Calu3 (cell line): Measurements from ENCODE around the gene EPO. TPM values are rescaled to one million over a fixed set of nuclear protein-coding genes. Genes with fewer than 3 reads are reported as not detected.
"Not testable (repeated sequence)": the region's sequence is repeated elsewhere in the genome, so short reads cannot be mapped to it uniquely, and the experiment has no call there.

ENCODE experiments used
- BruUV-seq: library from RNA; stranded (reverse); fragments of 400-500 nt; replicated peaks from 2 replicates; lab custom pipeline; 2021; lab: Mats Ljungman, UMichigan
- CTCF ChIA-PET: fragments of 300-600 bp; sonication (Branson Sonifier 250); formaldehyde crosslinking; loops from one replicate; lab custom pipeline; 2022; ENCODE audit warnings: antibody characterized with exemption; lab: Charles Lee
- DNase-seq: peaks from one replicate; pipeline ENCODE4 v3.0.0; 2022
- H3K27ac Mint-ChIP-seq: one replicate; pipeline ENCODE4 v1.8.0; 2022; ENCODE audit warnings: mixed read lengths; ENCODE audit not compliant: unreplicated experiment
- H3K27me3 Mint-ChIP-seq: one replicate; pipeline ENCODE4 v1.8.0; 2022; ENCODE audit warnings: mixed read lengths; ENCODE audit not compliant: unreplicated experiment
- H3K36me3 Mint-ChIP-seq: one replicate; pipeline ENCODE4 v1.8.0; 2022; ENCODE audit warnings: mild to moderate bottlenecking, moderate library complexity, mixed read lengths; ENCODE audit not compliant: insufficient read depth, unreplicated experiment
- H3K4me1 Mint-ChIP-seq: one replicate; pipeline ENCODE4 v1.8.0; 2022; ENCODE audit warnings: mild to moderate bottlenecking, low read depth, mixed read lengths; ENCODE audit not compliant: unreplicated experiment
- H3K4me3 Mint-ChIP-seq: one replicate; pipeline ENCODE4 v1.8.0; 2022; ENCODE audit warnings: mild to moderate bottlenecking, low read depth, moderate library complexity, mixed read lengths; ENCODE audit not compliant: unreplicated experiment
- H3K9me3 Mint-ChIP-seq: one replicate; pipeline ENCODE4 v1.8.0; 2022; ENCODE audit warnings: low read depth, mixed read lengths; ENCODE audit not compliant: unreplicated experiment
- intact Hi-C: fragments of 100-400 bp; cut with micrococcal nuclease; formaldehyde crosslinking; loops from one replicate; pipeline ENCODE4 v1.10.0; 2022; ENCODE audit not compliant: unreplicated experiment
- total RNA-seq: library from RNA; stranded (reverse); gene quantifications from 2 replicates; pipeline ENCODE4 v1.2.3, GENCODE V29; 2022
- TF ChIP-seq, protein P1 (sequence below): fragments of 200-600 bp; IDR thresholded peaks from one replicate; pipeline ENCODE4 v1.8.0; 2022; ENCODE audit warnings: antibody characterized with exemption; ENCODE audit not compliant: unreplicated experiment

Gene EPO
- total RNA-seq, 1 experiment from 2014 or later, result not detected

DNA sequence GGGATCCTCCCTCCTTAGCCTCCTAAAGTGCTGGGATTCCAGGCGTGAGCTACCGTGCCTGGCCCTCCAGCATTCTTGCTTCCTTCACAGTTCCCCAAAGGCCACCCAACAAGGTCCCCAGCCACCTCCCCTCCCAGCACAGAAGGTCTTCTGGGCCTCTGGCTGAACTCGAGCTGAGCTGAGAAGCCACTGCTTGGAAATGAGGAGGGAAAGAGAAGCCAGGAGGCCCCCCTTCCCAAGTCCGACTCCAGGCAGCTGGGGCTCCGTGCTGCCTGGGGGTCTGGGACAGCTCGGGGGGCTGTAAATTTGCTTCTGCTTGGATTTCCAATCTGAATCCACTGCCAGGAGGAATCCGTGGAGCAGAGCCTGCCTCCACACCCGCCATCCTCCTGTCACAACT, 5.5 kb upstream of the EPO start:
- no TSS peak for BruUV-seq
- TF ChIP-seq, protein P1, sequence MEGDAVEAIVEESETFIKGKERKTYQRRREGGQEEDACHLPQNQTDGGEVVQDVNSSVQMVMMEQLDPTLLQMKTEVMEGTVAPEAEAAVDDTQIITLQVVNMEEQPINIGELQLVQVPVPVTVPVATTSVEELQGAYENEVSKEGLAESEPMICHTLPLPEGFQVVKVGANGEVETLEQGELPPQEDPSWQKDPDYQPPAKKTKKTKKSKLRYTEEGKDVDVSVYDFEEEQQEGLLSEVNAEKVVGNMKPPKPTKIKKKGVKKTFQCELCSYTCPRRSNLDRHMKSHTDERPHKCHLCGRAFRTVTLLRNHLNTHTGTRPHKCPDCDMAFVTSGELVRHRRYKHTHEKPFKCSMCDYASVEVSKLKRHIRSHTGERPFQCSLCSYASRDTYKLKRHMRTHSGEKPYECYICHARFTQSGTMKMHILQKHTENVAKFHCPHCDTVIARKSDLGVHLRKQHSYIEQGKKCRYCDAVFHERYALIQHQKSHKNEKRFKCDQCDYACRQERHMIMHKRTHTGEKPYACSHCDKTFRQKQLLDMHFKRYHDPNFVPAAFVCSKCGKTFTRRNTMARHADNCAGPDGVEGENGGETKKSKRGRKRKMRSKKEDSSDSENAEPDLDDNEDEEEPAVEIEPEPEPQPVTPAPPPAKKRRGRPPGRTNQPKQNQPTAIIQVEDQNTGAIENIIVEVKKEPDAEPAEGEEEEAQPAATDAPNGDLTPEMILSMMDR, result no peak
- H3K4me1 Mint-ChIP-seq, result no peaks in the 10 kb centered on the region
- no peak for DNase-seq
- no peak overlapping the region for H3K4me3 Mint-ChIP-seq
- H3K36me3 Mint-ChIP-seq, result no peaks in the 10 kb centered on the region
- H3K27ac Mint-ChIP-seq, result no peak overlapping the region
- peaks cover 4% of the 10 kb centered on the region for H3K9me3 Mint-ChIP-seq
- peaks cover 45% of the 10 kb centered on the region for H3K27me3 Mint-ChIP-seq
- intact Hi-C loops, result no loop called here
- CTCF ChIA-PET, result no interaction called here

DNA sequence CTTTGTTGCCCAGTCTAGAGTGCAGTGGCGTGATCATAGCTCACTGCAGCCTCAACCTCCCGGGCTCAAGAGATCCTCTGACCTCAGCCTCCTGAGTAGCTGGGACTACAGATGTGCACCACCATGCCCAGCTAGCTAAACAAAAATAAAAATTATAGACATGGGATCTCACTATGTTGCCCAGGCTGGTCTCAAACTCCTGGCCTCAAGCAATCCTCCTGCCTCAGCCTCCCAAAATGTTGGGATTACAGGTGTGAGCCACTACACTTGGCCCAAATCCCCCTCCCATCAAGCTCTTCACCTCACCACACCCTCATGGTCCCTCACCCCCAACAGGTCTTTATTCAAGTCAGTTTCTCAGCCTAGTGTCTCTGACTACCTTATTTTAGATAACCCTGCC, 3.2 kb upstream of the EPO start:
- BruUV-seq, H3K4me3 Mint-ChIP-seq, DNase-seq, H3K27ac Mint-ChIP-seq, intact Hi-C loops, H3K4me1 Mint-ChIP-seq, H3K9me3 Mint-ChIP-seq, H3K36me3 Mint-ChIP-seq: not testable (repeated sequence)
- CTCF ChIA-PET, result interaction anchor here (1.4 kb wide), 1 partner anchor 11 kb away, joined by 3 read pairs; the partner anchor contains the start of gene POP7
- peaks cover 68% of the 10 kb centered on the region for H3K27me3 Mint-ChIP-seq

DNA sequence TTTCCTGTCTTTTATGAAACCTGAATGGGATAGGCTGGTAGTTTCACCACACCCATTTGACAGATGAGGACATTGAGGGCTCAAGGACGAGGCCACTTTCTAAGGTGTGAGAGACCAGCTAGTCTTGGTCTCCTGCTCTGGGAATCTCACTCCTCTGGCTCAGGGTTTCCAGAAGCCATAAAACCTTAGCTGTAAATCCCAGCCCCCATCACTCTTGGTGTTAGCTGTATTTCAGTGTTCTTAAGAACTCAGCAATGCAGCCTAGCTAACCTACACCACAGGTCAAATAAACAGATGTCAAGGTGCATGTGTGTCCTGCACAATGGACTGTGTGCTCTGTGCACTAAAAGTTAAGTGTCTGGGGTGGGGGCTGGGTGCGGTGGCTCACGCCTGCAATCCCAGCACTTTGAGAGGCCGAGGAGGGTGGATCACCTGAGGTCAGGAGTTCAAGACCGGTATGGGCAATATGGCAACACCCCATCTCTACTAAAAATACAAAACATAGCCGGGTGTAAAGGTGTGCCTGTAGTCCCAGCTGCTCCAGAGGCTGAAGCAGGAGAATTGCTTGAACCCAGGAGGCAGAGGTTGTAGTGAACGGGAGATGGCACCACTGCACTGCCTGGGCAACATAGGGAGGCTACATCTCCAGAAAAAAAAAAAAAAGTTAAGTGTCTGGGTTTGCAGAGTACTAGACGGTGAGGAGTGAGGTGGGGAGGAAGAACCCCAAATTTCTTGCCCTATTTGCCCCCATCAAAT, 567 bp upstream of the EPO start:
- peaks cover 85% of the 10 kb centered on the region for H3K27me3 Mint-ChIP-seq
- H3K9me3 Mint-ChIP-seq, result peaks cover 4% of the 10 kb centered on the region
- H3K27ac Mint-ChIP-seq, result no peak overlapping the region
- intact Hi-C loops, result no loop called here
- no peaks in the 10 kb centered on the region for H3K36me3 Mint-ChIP-seq
- TF ChIP-seq, protein P1, result no peak
- DNase-seq, result no peak
- no TSS peak for BruUV-seq
- H3K4me3 Mint-ChIP-seq, result peak overlapping the region; percentile 49
- no peaks in the 10 kb centered on the region for H3K4me1 Mint-ChIP-seq
- CTCF ChIA-PET, result interaction anchor here (0.9 kb wide), 1 partner anchor 14 kb away, joined by 3 read pairs; the partner anchor contains the start of gene POP7

DNA sequence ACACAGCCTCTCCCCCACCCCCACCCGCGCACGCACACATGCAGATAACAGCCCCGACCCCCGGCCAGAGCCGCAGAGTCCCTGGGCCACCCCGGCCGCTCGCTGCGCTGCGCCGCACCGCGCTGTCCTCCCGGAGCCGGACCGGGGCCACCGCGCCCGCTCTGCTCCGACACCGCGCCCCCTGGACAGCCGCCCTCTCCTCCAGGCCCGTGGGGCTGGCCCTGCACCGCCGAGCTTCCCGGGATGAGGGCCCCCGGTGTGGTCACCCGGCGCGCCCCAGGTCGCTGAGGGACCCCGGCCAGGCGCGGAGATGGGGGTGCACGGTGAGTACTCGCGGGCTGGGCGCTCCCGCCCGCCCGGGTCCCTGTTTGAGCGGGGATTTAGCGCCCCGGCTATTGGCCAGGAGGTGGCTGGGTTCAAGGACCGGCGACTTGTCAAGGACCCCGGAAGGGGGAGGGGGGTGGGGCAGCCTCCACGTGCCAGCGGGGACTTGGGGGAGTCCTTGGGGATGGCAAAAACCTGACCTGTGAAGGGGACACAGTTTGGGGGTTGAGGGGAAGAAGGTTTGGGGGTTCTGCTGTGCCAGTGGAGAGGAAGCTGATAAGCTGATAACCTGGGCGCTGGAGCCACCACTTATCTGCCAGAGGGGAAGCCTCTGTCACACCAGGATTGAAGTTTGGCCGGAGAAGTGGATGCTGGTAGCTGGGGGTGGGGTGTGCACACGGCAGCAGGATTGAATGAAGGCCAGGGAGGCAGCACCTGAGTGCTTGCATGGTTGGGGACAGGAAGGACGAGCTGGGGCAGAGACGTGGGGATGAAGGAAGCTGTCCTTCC, 620 bp downstream of the EPO start:
- H3K4me3 Mint-ChIP-seq, result peak overlapping the region; percentile 49
- TF ChIP-seq, protein P1, result no peak
- CTCF ChIA-PET, result no interaction called here

More for the DNA sequence above, 620 bp downstream of the EPO start:
- no TSS peak for BruUV-seq
- intact Hi-C loops, result no loop called here
- Mint-ChIP-seq H3K27me3 (peaks cover 73% of the 10 kb centered on the region), H3K4me1 (no peaks in the 10 kb centered on the region), H3K9me3 (peaks cover 4% of the 10 kb centered on the region), H3K36me3 (no peaks in the 10 kb centered on the region), H3K27ac (no peak overlapping the region)
- DNase-seq, result no peak
